ENCODE measurements around the gene BCORL1.
A peak's percentile ranks its signal among the peaks of the same experiment; 100 is the strongest.

The BCORL1 gene

GRCh38 chrX:130079824-130080406 is 97.5 kb downstream of the BCORL1 start:
- peaks cover 4% of the 10 kb centered on the region; the same call in 1 of the 2 replicates for H3K79me2 ChIP-seq (ENCODE audit: low read length)
- no peaks in the 10 kb centered on the region for H3K27me3 ChIP-seq (replicated peaks; ENCODE audit: insufficient read depth, low read length)
- no peak overlapping the region for H2AFZ ChIP-seq (ENCODE audit: low read length)
- H3K4me3 ChIP-seq (ENCODE audit: low read length), result no peak overlapping the region
- no peaks in the 10 kb centered on the region for H4K20me1 ChIP-seq (ENCODE audit: insufficient read depth, low read length)
- H3K4me2 ChIP-seq (ENCODE audit: low read depth, low read length), result no peak overlapping the region
- no peaks in the 10 kb centered on the region for H3K36me3 ChIP-seq (replicated peaks; ENCODE audit: insufficient read depth, low read length)
- TF ChIP-seq EZH2 (optimal IDR thresholded peaks at IDR 0.05; ENCODE audit: low read depth, low read length) (no peak), CTCF (IDR thresholded peaks at IDR 0.05; ENCODE audit: low read length) (peak; percentile 83)
- peak; percentile 58 for DNase-seq
- no peak overlapping the region for H3K9ac ChIP-seq (ENCODE audit: low read length)
- peaks cover 24% of the 10 kb centered on the region for H3K4me1 ChIP-seq (ENCODE audit: low read length)
- no peaks in the 10 kb centered on the region for H3K9me3 ChIP-seq (replicated peaks; ENCODE audit: insufficient read depth, low read length)
- H3K9me2 ChIP-seq (replicated peaks; ENCODE audit: insufficient read depth, low read length), result no peaks in the 10 kb centered on the region
- no peak overlapping the region for H3K27ac ChIP-seq (ENCODE audit: low read length)
- H3F3A ChIP-seq (ENCODE audit: insufficient read depth, low read length), result no peaks in the 10 kb centered on the region

GRCh38 chrX:130080791-130081367 is 98.4 kb downstream of the BCORL1 start:
- H2AFZ ChIP-seq (ENCODE audit: low read length), result no peak overlapping the region
- TF ChIP-seq EZH2phosphoT487 (IDR thresholded peaks at IDR 0.05; ENCODE audit: low read length) (no peak), CTCF (IDR thresholded peaks at IDR 0.05; ENCODE audit: low read length) (no peak), EZH2 (optimal IDR thresholded peaks at IDR 0.05; ENCODE audit: low read depth, low read length) (no peak)
- H3K36me3 ChIP-seq (replicated peaks; ENCODE audit: insufficient read depth, low read length), result no peaks in the 10 kb centered on the region
- peaks cover 34% of the 10 kb centered on the region for H3K4me1 ChIP-seq (ENCODE audit: low read length)
- H3K9ac ChIP-seq (ENCODE audit: low read length), result no peak overlapping the region
- H3K4me2 ChIP-seq (ENCODE audit: low read depth, low read length), result no peak overlapping the region
- H3K27ac ChIP-seq (ENCODE audit: low read length), result no peak overlapping the region
- no peak for DNase-seq
- H3K27me3 ChIP-seq (replicated peaks; ENCODE audit: insufficient read depth, low read length), result no peaks in the 10 kb centered on the region
- H3K9me2 ChIP-seq (replicated peaks; ENCODE audit: insufficient read depth, low read length), result no peaks in the 10 kb centered on the region
- no peaks in the 10 kb centered on the region for H3F3A ChIP-seq (ENCODE audit: insufficient read depth, low read length)
- H3K4me3 ChIP-seq (ENCODE audit: low read length), result no peak overlapping the region
- H3K9me3 ChIP-seq (replicated peaks; ENCODE audit: insufficient read depth, low read length), result no peaks in the 10 kb centered on the region
- H3K79me2 ChIP-seq (ENCODE audit: low read length), result peaks cover 4% of the 10 kb centered on the region; the same call in 1 of the 2 replicates
- no peaks in the 10 kb centered on the region for H4K20me1 ChIP-seq (ENCODE audit: insufficient read depth, low read length)

GRCh38 chrX:130081421-130082045 is 99.1 kb downstream of the BCORL1 start:
- H3K4me1 ChIP-seq (ENCODE audit: low read length), result peaks cover 40% of the 10 kb centered on the region
- no peaks in the 10 kb centered on the region for H4K20me1 ChIP-seq (ENCODE audit: insufficient read depth, low read length)
- peak overlapping the region; percentile 60; the same call in 1 of the 2 replicates for H3K4me3 ChIP-seq (ENCODE audit: low read length)
- no peak overlapping the region for H3K27ac ChIP-seq (ENCODE audit: low read length)
- peak overlapping the region; percentile 37; the same call in 1 of the 2 replicates for H3K9ac ChIP-seq (ENCODE audit: low read length)
- H3K4me2 ChIP-seq (ENCODE audit: low read depth, low read length), result peak overlapping the region; percentile 95
- DNase-seq, result no peak
- no peaks in the 10 kb centered on the region for H3K9me2 ChIP-seq (replicated peaks; ENCODE audit: insufficient read depth, low read length)
- peak overlapping the region; percentile 83 for H2AFZ ChIP-seq (ENCODE audit: low read length)
- no peaks in the 10 kb centered on the region for H3K27me3 ChIP-seq (replicated peaks; ENCODE audit: insufficient read depth, low read length)
- no peaks in the 10 kb centered on the region for H3K9me3 ChIP-seq (replicated peaks; ENCODE audit: insufficient read depth, low read length)
- H3F3A ChIP-seq (ENCODE audit: insufficient read depth, low read length), result no peaks in the 10 kb centered on the region
- peaks cover 4% of the 10 kb centered on the region; the same call in 1 of the 2 replicates for H3K79me2 ChIP-seq (ENCODE audit: low read length)
- no peaks in the 10 kb centered on the region for H3K36me3 ChIP-seq (replicated peaks; ENCODE audit: insufficient read depth, low read length)
- TF ChIP-seq EZH2phosphoT487 (IDR thresholded peaks at IDR 0.05; ENCODE audit: low read length), result no peak
- TF ChIP-seq EZH2 (optimal IDR thresholded peaks at IDR 0.05; ENCODE audit: low read depth, low read length), result no peak
- TF ChIP-seq CTCF (IDR thresholded peaks at IDR 0.05; ENCODE audit: low read length), result no peak

Data from MM.1S (cell line).